UCSD-AML1 (cell line): ENCODE results near the gene FBH1.
"Not testable (repeated sequence)": the region's sequence is repeated elsewhere in the genome, so short reads cannot be mapped to it uniquely, and the experiment has no call there.

Experiments used
- DNase-seq: peaks from one replicate; lab custom pipeline; 2025; ENCODE audit not compliant: unreplicated experiment; lab: John Stamatoyannopoulos, UW

FBH1 gene

GRCh38 chr10:5889624-5890451, at the start of gene FBH1, which contains the start of gene ANKRD16:
Gene FBH1, plus strand, starts transcription at chr10:5890243. Its CDS starts 103 bp downstream, at chr10:5890346.
Gene ANKRD16, minus strand, starts transcription at chr10:5889893. Its CDS starts 539 bp downstream, at chr10:5889354.
- DNase-seq, result peak; percentile 99

- DNase-seq, result peak; percentile 28
Observed at GRCh38 chr10:5840314-5841307, 49.4 kb upstream of the FBH1 start.

GRCh38 chr10:5841965-5842364, 48.1 kb upstream of the FBH1 start:
- no peak for DNase-seq

- DNase-seq, result no peak
Observed at GRCh38 chr10:5843686-5844344, 46.2 kb upstream of the FBH1 start.

GRCh38 chr10:5844345-5845055, 45.5 kb upstream of the FBH1 start:
- no peak for DNase-seq

- DNase-seq, result not testable (repeated sequence)
Observed at GRCh38 chr10:5846667-5847066, 43.4 kb upstream of the FBH1 start.

- DNase-seq, result no peak
Observed at GRCh38 chr10:5854131-5854475, 35.9 kb upstream of the FBH1 start.

GRCh38 chr10:5855979-5856700, 33.9 kb upstream of the FBH1 start:
- DNase-seq, result no peak

- no peak for DNase-seq
Observed at GRCh38 chr10:5856701-5857004, 33.4 kb upstream of the FBH1 start.

- DNase-seq, result no peak
Observed at GRCh38 chr10:5858811-5859210, 31.2 kb upstream of the FBH1 start.

- DNase-seq, result no peak
Observed at GRCh38 chr10:5860066-5860465, 30.0 kb upstream of the FBH1 start.

- no peak for DNase-seq
Observed at GRCh38 chr10:5862360-5862961, 27.6 kb upstream of the FBH1 start.

GRCh38 chr10:5862981-5863685, 26.9 kb upstream of the FBH1 start:
- DNase-seq, result not testable (repeated sequence)

- not testable (repeated sequence) for DNase-seq
Observed at GRCh38 chr10:5866451-5867081, 23.5 kb upstream of the FBH1 start.

- DNase-seq, result not testable (repeated sequence)
Observed at GRCh38 chr10:5867091-5867615, 22.9 kb upstream of the FBH1 start.

GRCh38 chr10:5868383-5868782, 21.7 kb upstream of the FBH1 start:
- DNase-seq, result not testable (repeated sequence)

- DNase-seq, result no peak
Observed at GRCh38 chr10:5869156-5869555, 20.9 kb upstream of the FBH1 start.

- DNase-seq, result no peak
Observed at GRCh38 chr10:5871596-5871995, 18.4 kb upstream of the FBH1 start.
